K562 (cell line): Measurements from ENCODE around the gene KRT24. TPM values are rescaled to one million over a fixed set of nuclear protein-coding genes. Genes with fewer than 3 reads are reported as not detected.

Experiments used
- CBX8 ChIP-seq: fragments of 200-600 bp; sonication (generic); IDR thresholded peaks from 2 replicates; pipeline ENCODE4 v1.6.1; 2012; ENCODE audit warnings: borderline replicate concordance, mixed run types, low read depth, mild to moderate bottlenecking, moderate library complexity, mixed read lengths, low read length, control low read depth, inconsistent platforms; ENCODE audit not compliant: poor library complexity, severe bottlenecking; ENCODE audit errors: extremely low read depth
- HNRNPUL1 ChIP-seq: fragments of 200-400 bp; formaldehyde crosslinking; IDR thresholded peaks from 2 replicates; pipeline ENCODE4 v1.6.1; 2017; ENCODE audit warnings: low read length
- KAT2B ChIP-seq: IDR thresholded peaks from one replicate; pipeline ENCODE4 v1.6.1; 2012; ENCODE audit warnings: low read depth, mild to moderate bottlenecking, control low read depth, inconsistent platforms, low read length, moderate library complexity
- MECOM ChIP-seq: fragments of 250-450 bp; sonication (Bioruptor Pico); IDR thresholded peaks from 2 replicates; pipeline ENCODE4 v1.8.0; 2022; ENCODE audit warnings: inconsistent platforms
- RBM22 ChIP-seq: fragments of 200-400 bp; formaldehyde crosslinking; IDR thresholded peaks from 2 replicates; pipeline ENCODE4 v1.6.1; 2018; ENCODE audit warnings: low read length, low read depth; ENCODE audit not compliant: poor library complexity, severe bottlenecking
- ZKSCAN1 ChIP-seq: fragments of 150-350 bp; IDR thresholded peaks from 2 replicates; pipeline ENCODE4 v1.6.1; 2016; ENCODE audit warnings: low read depth, low read length
- polyA plus RNA-seq, 8 experiments: library from polyadenylated mRNA; depleted of rRNA in 4 of 8; stranded (reverse) in 5 of 8; unstranded in 3 of 8; fragments of >200 nt; fragmentation: Nextera tagmentation in 2 of 8; fragmentation: Illumina TruSeq in 1 of 8; extraction: Ambion mirVana in 2 of 8; extraction: Trizol in 1 of 8; gene quantifications; 2 replicates each; pipeline versions ENCODE4 v1.2.1 to v1.2.3, GENCODE V29; 2011 to 2014; ENCODE audit warnings: inconsistent platforms in 1 of 8, missing spikeins in 1 of 8
- total RNA-seq, 7 experiments: library from RNA; depleted of rRNA in 6 of 7; stranded (reverse); fragments of >200 nt in 6 of 7; fragmentation: Illumina TruSeq in 2 of 7; extraction: Trizol in 2 of 7; gene quantifications; 2 replicates each; pipeline versions ENCODE4 v1.2.1 to v1.2.3, GENCODE V29; 2011 to 2021; ENCODE audit warnings: low replicate concordance in 1 of 7
- TF ChIP-seq, protein P1 (sequence below): fragments of 450-650 bp; IDR thresholded peaks from 2 replicates; pipeline ENCODE4 v1.6.1; 2018; ENCODE audit not compliant: partially characterized antibody
- TF ChIP-seq, protein P2 (sequence below): sonication (generic); formaldehyde crosslinking; IDR thresholded peaks from 2 replicates; pipeline ENCODE4 v1.8.0; 2022; ENCODE audit warnings: mild to moderate bottlenecking, missing genetic modification reagents, borderline replicate concordance

KRT24 gene
- total and polyA plus RNA-seq, 9 of the 15 experiments (the other 6 are each of a cell fraction or from before 2014, with no cell fraction given) = not detected

DNA sequence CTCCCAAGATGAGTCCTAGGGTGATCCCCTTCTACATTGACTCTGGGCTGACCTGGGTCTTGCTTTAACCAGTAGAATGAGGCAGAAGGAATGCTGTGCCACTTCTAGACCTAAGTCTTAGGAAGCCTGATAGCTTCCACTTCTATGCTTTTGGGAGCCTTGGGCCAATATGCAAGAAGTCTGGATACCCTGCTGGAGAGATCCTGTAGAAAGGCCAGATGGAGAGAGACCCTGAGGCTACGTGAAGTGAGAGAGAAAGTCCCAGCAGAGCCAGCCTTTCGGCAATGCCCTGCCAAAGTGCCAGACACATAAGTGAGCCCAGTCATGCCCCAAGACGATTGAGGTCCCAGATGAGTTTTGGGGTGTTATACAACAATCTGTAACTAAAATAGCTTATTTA, 40.3 kb downstream of the KRT24 start (continued):
- TF ChIP-seq, protein P1, sequence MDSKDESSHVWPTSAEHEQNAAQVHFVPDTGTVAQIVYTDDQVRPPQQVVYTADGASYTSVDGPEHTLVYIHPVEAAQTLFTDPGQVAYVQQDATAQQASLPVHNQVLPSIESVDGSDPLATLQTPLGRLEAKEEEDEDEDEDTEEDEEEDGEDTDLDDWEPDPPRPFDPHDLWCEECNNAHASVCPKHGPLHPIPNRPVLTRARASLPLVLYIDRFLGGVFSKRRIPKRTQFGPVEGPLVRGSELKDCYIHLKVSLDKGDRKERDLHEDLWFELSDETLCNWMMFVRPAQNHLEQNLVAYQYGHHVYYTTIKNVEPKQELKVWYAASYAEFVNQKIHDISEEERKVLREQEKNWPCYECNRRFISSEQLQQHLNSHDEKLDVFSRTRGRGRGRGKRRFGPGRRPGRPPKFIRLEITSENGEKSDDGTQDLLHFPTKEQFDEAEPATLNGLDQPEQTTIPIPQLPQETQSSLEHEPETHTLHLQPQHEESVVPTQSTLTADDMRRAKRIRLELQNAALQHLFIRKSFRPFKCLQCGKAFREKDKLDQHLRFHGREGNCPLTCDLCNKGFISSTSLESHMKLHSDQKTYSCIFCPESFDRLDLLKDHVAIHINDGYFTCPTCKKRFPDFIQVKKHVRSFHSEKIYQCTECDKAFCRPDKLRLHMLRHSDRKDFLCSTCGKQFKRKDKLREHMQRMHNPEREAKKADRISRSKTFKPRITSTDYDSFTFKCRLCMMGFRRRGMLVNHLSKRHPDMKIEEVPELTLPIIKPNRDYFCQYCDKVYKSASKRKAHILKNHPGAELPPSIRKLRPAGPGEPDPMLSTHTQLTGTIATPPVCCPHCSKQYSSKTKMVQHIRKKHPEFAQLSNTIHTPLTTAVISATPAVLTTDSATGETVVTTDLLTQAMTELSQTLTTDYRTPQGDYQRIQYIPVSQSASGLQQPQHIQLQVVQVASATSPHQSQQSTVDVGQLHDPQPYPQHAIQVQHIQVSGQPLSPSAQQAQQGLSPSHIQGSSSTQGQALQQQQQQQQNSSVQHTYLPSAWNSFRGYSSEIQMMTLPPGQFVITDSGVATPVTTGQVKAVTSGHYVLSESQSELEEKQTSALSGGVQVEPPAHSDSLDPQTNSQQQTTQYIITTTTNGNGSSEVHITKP = no peak
- no peak for TF ChIP-seq HNRNPUL1
- TF ChIP-seq RBM22 = no peak
- TF ChIP-seq, protein P2, sequence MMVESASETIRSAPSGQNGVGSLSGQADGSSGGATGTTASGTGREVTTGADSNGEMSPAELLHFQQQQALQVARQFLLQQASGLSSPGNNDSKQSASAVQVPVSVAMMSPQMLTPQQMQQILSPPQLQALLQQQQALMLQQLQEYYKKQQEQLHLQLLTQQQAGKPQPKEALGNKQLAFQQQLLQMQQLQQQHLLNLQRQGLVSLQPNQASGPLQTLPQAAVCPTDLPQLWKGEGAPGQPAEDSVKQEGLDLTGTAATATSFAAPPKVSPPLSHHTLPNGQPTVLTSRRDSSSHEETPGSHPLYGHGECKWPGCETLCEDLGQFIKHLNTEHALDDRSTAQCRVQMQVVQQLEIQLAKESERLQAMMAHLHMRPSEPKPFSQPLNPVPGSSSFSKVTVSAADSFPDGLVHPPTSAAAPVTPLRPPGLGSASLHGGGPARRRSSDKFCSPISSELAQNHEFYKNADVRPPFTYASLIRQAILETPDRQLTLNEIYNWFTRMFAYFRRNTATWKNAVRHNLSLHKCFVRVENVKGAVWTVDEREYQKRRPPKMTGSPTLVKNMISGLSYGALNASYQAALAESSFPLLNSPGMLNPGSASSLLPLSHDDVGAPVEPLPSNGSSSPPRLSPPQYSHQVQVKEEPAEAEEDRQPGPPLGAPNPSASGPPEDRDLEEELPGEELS (CRISPR knock-in tag) = no peak
- TF ChIP-seq KAT2B = no peak
- no peak for TF ChIP-seq ZKSCAN1
- no peak for TF ChIP-seq MECOM
- TF ChIP-seq CBX8 = no peak
